HepG2 (cell line): ENCODE data around the gene LRRC27. TPM values are rescaled to one million over a fixed set of nuclear protein-coding genes. Genes with fewer than 3 reads are reported as not detected.

Experiments used
- CCDC6 ChIP-seq: sonication (generic); formaldehyde crosslinking; IDR thresholded peaks from 2 replicates; pipeline ENCODE4 v1.8.1; 2022; ENCODE audit warnings: mild to moderate bottlenecking, missing genetic modification reagents, moderate library complexity
- DPF2 ChIP-seq: sonication (generic); formaldehyde crosslinking; IDR thresholded peaks from 2 replicates; pipeline ENCODE4 v1.4.0; 2020; ENCODE audit warnings: mild to moderate bottlenecking, low read depth, missing genetic modification reagents, borderline replicate concordance
- HNF1B ChIP-seq: sonication (generic); formaldehyde crosslinking; IDR thresholded peaks from 2 replicates; pipeline ENCODE4 v1.5.1; 2020; ENCODE audit warnings: mild to moderate bottlenecking, moderate library complexity, missing genetic modification reagents
- HOMEZ ChIP-seq: IDR thresholded peaks from 2 replicates; pipeline ENCODE4 v1.6.1; 2016; ENCODE audit warnings: low read depth
- JARID2 ChIP-seq: sonication (generic); formaldehyde crosslinking; IDR thresholded peaks from 2 replicates; pipeline ENCODE4 v1.8.1; 2023; ENCODE audit warnings: missing genetic modification reagents, inconsistent platforms; ENCODE audit not compliant: insufficient replicate concordance
- MTA1 ChIP-seq: sonication (generic); formaldehyde crosslinking; IDR thresholded peaks from 2 replicates; pipeline ENCODE4 v1.4.0; 2020; ENCODE audit warnings: missing genetic modification reagents, mild to moderate bottlenecking, borderline replicate concordance
- MXI1 ChIP-seq: IDR thresholded peaks from 3 replicates; pipeline ENCODE4 v1.6.1; 2012; ENCODE audit warnings: low read depth, low read length, inconsistent platforms, borderline replicate concordance
- REST ChIP-seq, 2 experiments: IDR thresholded peaks; 2 replicates each; pipeline ENCODE4 v1.6.1; 2011 to 2012; ENCODE audit warnings: low read length in 2 of 2, borderline replicate concordance in 1 of 2, low read depth in 1 of 2, mild to moderate bottlenecking in 1 of 2, moderate library complexity in 1 of 2
- SP1 ChIP-seq, 2 experiments: fragments of 450-650 bp in 1 of 2; sonication (generic) in 1 of 2; formaldehyde crosslinking in 1 of 2; IDR thresholded peaks; 2 replicates each; pipeline versions ENCODE4 v1.4.0 to v1.6.1; 2016 to 2020; ENCODE audit warnings: missing genetic modification reagents in 1 of 2
- TERF1 ChIP-seq: sonication (generic); formaldehyde crosslinking; IDR thresholded peaks from 2 replicates; pipeline ENCODE4 v1.8.0; 2022; ENCODE audit warnings: mild to moderate bottlenecking, missing genetic modification reagents, moderate library complexity
- ZMYM4 ChIP-seq: sonication (generic); formaldehyde crosslinking; IDR thresholded peaks from 2 replicates; pipeline ENCODE4 v1.8.1; 2023; ENCODE audit warnings: mild to moderate bottlenecking, missing genetic modification reagents
- ZNF121 ChIP-seq: sonication (generic); formaldehyde crosslinking; IDR thresholded peaks from 2 replicates; pipeline ENCODE4 v1.5.0; 2020; ENCODE audit warnings: mild to moderate bottlenecking, missing genetic modification reagents
- ZNF513 ChIP-seq: sonication (generic); formaldehyde crosslinking; conservative IDR thresholded peaks from 2 replicates; pipeline ENCODE4 v1.5.0; 2020; ENCODE audit warnings: missing genetic modification reagents
- ZNF556 ChIP-seq: sonication (generic); formaldehyde crosslinking; IDR thresholded peaks from 2 replicates; pipeline ENCODE4 v1.4.0; 2020; ENCODE audit warnings: mild to moderate bottlenecking, missing genetic modification reagents, borderline replicate concordance
- ZNF644 ChIP-seq: IDR thresholded peaks from 2 replicates; pipeline ENCODE4 v1.6.1; 2016; ENCODE audit warnings: low read depth
- ZNF704 ChIP-seq: sonication (generic); formaldehyde crosslinking; IDR thresholded peaks from 2 replicates; pipeline ENCODE4 v1.8.1; 2023; ENCODE audit warnings: mild to moderate bottlenecking, inconsistent platforms, moderate library complexity, missing genetic modification reagents, borderline replicate concordance
- ZNF713 ChIP-seq: sonication (generic); formaldehyde crosslinking; IDR thresholded peaks from 2 replicates; pipeline ENCODE4 v1.4.0; 2020; ENCODE audit warnings: mild to moderate bottlenecking, missing genetic modification reagents
- polyA plus RNA-seq, 8 experiments: library from polyadenylated mRNA; depleted of rRNA in 3 of 8; stranded (reverse) in 7 of 8; unstranded in 1 of 8; fragments of >200 nt; fragmentation: Illumina TruSeq in 4 of 8; extraction: Trizol in 4 of 8; gene quantifications; 2 replicates each; pipeline versions ENCODE4 v1.2.1 to v1.2.3, GENCODE V29; 2011 to 2016; ENCODE audit warnings: low read depth in 4 of 8, missing spikeins in 1 of 8, mixed read lengths in 1 of 8; ENCODE audit not compliant: insufficient read depth in 1 of 8
- total RNA-seq, 5 experiments: library from RNA; depleted of rRNA; stranded (reverse); fragments of >200 nt; fragmentation: Illumina TruSeq; extraction: Trizol; gene quantifications; 2 replicates each; pipeline ENCODE4 v1.2.3, GENCODE V29; 2016; ENCODE audit warnings: low read depth in 1 of 5

The LRRC27 gene
- total and polyA plus RNA-seq, 2 of the 13 experiments (the other 11 are each of a cell fraction or from before 2014, with no cell fraction given), result 4.2 to 4.6 TPM

- TF ChIP-seq TERF1 (CRISPR knock-in tag) (no peak), ZNF121 (no peak), ZMYM4 (CRISPR knock-in tag) (0 out of 2 replicates have a peak, but pooled peaks have one; percentile 12), DPF2 (CRISPR knock-in tag) (no peak), JARID2 (CRISPR knock-in tag) (no peak), CCDC6 (CRISPR knock-in tag) (no peak), HNF1B (CRISPR knock-in tag) (peak; percentile 48; the same call in 1 of the 2 replicates), SP1 (IDR thresholded peaks at IDR 0.05) (no peak), SP1 (CRISPR knock-in tag; IDR thresholded peaks at IDR 0.05) (no peak), MTA1 (no peak), ZNF513 (CRISPR knock-in tag) (no peak), REST (IDR thresholded peaks at IDR 0.05; ENCODE audit: borderline replicate concordance in 1 of 2, low read depth in 1 of 2, low read length in 2 of 2) (no peak), MXI1 (no peak), ZNF713 (CRISPR knock-in tag) (no peak), ZNF644 (CRISPR knock-in tag) (0 out of 2 replicates have a peak, but pooled peaks have one; percentile 7), HOMEZ (CRISPR knock-in tag) (no peak), ZNF556 (CRISPR knock-in tag) (no peak), ZNF704 (CRISPR knock-in tag) (no peak)
Observed at GRCh38 chr10:132322586-132323048, 9.4 kb upstream of the LRRC27 start (continued).
